OCI-M2 (cell line): ENCODE measurements around the gene CDC42EP3.

Experiments used
- DNase-seq: peaks from one replicate; lab custom pipeline; 2025; ENCODE audit not compliant: unreplicated experiment; lab: John Stamatoyannopoulos, UW

CDC42EP3 gene

GRCh38 chr2:37671009-37671815 lies at the start of gene CDC42EP3:
Gene CDC42EP3, minus strand, starts transcription at chr2:37671642. Its CDS starts 25,055 bp downstream, at chr2:37646587.
- no peak for DNase-seq

- DNase-seq = no peak
These were observed 49.7 kb upstream of the CDC42EP3 start for GRCh38 chr2:37721201-37721560.

- DNase-seq = no peak
These were observed 49.2 kb upstream of the CDC42EP3 start for GRCh38 chr2:37720533-37721200.

- DNase-seq = peak; percentile 56
These were observed 47.2 kb upstream of the CDC42EP3 start for GRCh38 chr2:37718515-37719161.

GRCh38 chr2:37713258-37713700 lies 41.8 kb upstream of the CDC42EP3 start:
- DNase-seq = no peak

GRCh38 chr2:37711831-37712230 lies 40.4 kb upstream of the CDC42EP3 start:
- no peak for DNase-seq

- DNase-seq = no peak
These were observed 39.9 kb upstream of the CDC42EP3 start for GRCh38 chr2:37711308-37711731.

- no peak for DNase-seq
These were observed 37.7 kb upstream of the CDC42EP3 start for GRCh38 chr2:37709111-37709510.

GRCh38 chr2:37708146-37708545 lies 36.7 kb upstream of the CDC42EP3 start:
- DNase-seq = no peak

GRCh38 chr2:37707393-37707792 lies 36.0 kb upstream of the CDC42EP3 start:
- DNase-seq = no peak

GRCh38 chr2:37706334-37707183 lies 35.1 kb upstream of the CDC42EP3 start:
- no peak for DNase-seq

- no peak for DNase-seq
These were observed 33.7 kb upstream of the CDC42EP3 start for GRCh38 chr2:37705191-37705590.

- no peak for DNase-seq
These were observed 27.6 kb upstream of the CDC42EP3 start for GRCh38 chr2:37698931-37699481.

GRCh38 chr2:37695336-37695735 lies 23.9 kb upstream of the CDC42EP3 start:
- no peak for DNase-seq

GRCh38 chr2:37692711-37693110 lies 21.3 kb upstream of the CDC42EP3 start:
- no peak for DNase-seq

- DNase-seq = no peak
These were observed 18.3 kb upstream of the CDC42EP3 start for GRCh38 chr2:37689751-37690150.

GRCh38 chr2:37688771-37689468 lies 17.5 kb upstream of the CDC42EP3 start:
- DNase-seq = no peak

GRCh38 chr2:37686792-37687526 lies 15.5 kb upstream of the CDC42EP3 start:
- DNase-seq = no peak

GRCh38 chr2:37684809-37685208 lies 13.4 kb upstream of the CDC42EP3 start:
- DNase-seq = no peak
